Right hindlimb (tissue), 1 donor: ENCODE data around the gene MAP3K8.

Source experiments
- DNase-seq: peaks from one replicate; pipeline ENCODE4 v3.0.0-alpha.2; 2018

MAP3K8 gene

GRCh38 chr10:30493609-30494530, 59.9 kb downstream of the MAP3K8 start:
- DNase-seq = no peak

- DNase-seq = no peak
Observed at GRCh38 chr10:30494558-30494957, 60.6 kb downstream of the MAP3K8 start.

- no peak for DNase-seq
Observed at GRCh38 chr10:30495687-30496086, 61.7 kb downstream of the MAP3K8 start.

GRCh38 chr10:30499816-30500215, 65.8 kb downstream of the MAP3K8 start:
- DNase-seq = no peak

- DNase-seq = no peak
Observed at GRCh38 chr10:30500534-30500933, 66.5 kb downstream of the MAP3K8 start.

GRCh38 chr10:30500963-30501504, 67.0 kb downstream of the MAP3K8 start:
- DNase-seq = no peak

GRCh38 chr10:30502266-30503060, 68.5 kb downstream of the MAP3K8 start:
- no peak for DNase-seq

- DNase-seq = no peak
Observed at GRCh38 chr10:30503700-30504266, 69.8 kb downstream of the MAP3K8 start.

- no peak for DNase-seq
Observed at GRCh38 chr10:30505543-30506298, 71.7 kb downstream of the MAP3K8 start.

GRCh38 chr10:30509508-30509907, 75.5 kb downstream of the MAP3K8 start:
- DNase-seq = no peak

GRCh38 chr10:30510184-30510931, 76.4 kb downstream of the MAP3K8 start:
- DNase-seq = no peak

GRCh38 chr10:30510932-30511700, 77.1 kb downstream of the MAP3K8 start:
- no peak for DNase-seq
